ENCODE data around the gene EHHADH. TPM values are rescaled to one million over a fixed set of nuclear protein-coding genes. Genes with fewer than 3 reads are reported as not detected.

Gene EHHADH
- polyA plus RNA-seq, 2 of the 4 experiments (the other 2 are of a cell fraction), result 5.4 to 7.7 TPM

DNA sequence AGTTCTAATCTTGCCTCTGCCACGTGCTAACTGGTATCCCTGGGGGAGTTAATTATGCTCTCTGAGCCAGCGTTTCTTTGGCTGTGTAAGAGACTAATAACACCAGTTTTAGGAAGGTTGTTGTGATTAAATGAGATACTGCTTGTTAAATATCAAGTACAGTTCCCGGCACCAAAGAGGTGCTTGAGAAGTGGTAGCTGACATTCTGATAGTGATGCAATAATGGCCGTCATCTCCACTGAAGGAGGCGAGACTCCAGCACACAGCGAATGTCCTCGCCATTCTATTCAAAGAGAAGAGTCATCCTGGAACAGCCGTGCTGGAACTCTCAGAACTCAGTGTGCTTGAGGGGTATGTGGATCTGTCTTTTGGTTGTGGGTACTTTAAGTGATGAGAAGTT, 91.2 kb downstream of the EHHADH start:
- H3K9me3 ChIP-seq, result no peaks in the 10 kb centered on the region
- no peaks in the 10 kb centered on the region for H3K4me1 ChIP-seq
- H3K27ac ChIP-seq, result no peak overlapping the region
- no peak overlapping the region for H3K4me3 ChIP-seq
- DNase-seq (ENCODE audit: low read depth in 1 of 2, low spot score in 1 of 2) (no peak), FAIRE-seq (no peak), ATAC-seq (no peak)
- TF ChIP-seq TFCP2L1 (CRISPR knock-in tag; IDR thresholded peaks at IDR 0.05), result no peak
- no peak for TF ChIP-seq MYC (IDR thresholded peaks at IDR 0.05; ENCODE audit: borderline replicate concordance, low read length)
- no peak for TF ChIP-seq HOXA7 (CRISPR knock-in tag; IDR thresholded peaks at IDR 0.05)
- TF ChIP-seq POLR2AphosphoS2 (conservative IDR thresholded peaks at IDR 0.05; ENCODE audit: low read length), result no peak
- ChIA-PET POLR2A (no interaction called here), CTCF (interaction anchor here (0.7 to 1.5 kb wide), 2 partner anchors 10 to 13 kb away, joined by 3 read pairs; partner anchors contain the start of gene C3orf70)
- 56% methylated on average over 8 of the region's 8 CpGs for WGBS (ENCODE audit: missing lambda C conversion rate)
- H3K4me2 ChIP-seq, result no peak overlapping the region

DNA sequence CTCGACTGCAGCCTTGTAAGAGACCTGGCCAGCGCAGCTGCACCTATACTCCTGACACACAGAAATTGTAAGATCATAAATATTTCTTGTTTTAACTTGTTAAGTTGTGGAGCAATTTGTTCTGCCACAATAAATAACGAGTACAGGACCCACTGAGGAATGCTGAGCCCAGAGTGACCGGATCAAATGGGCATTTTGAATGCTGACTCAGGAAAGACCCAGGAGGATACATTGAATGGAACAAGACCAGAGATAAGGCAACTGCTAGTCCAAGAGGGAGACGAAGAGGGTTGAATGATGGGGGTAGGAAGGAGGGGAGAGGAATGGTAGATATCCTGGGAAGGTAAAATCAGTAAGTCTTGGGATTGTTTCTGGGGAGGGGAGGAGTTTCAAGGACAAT, 92.1 kb downstream of the EHHADH start:
- WGBS (ENCODE audit: missing lambda C conversion rate), result 26% methylated on average over 5 of the region's 5 CpGs
- ATAC-seq (no peak), DNase-seq (ENCODE audit: low read depth in 1 of 2, low spot score in 1 of 2) (no peak), FAIRE-seq (no peak)
- no peaks in the 10 kb centered on the region for H3K4me1 ChIP-seq
- H3K4me3 ChIP-seq, result no peak overlapping the region
- H3K27ac ChIP-seq, result no peak overlapping the region
- TF ChIP-seq CBX2 (IDR thresholded peaks at IDR 0.05; ENCODE audit: borderline replicate concordance, low read depth), result no peak
- TF ChIP-seq BHLHE40 (IDR thresholded peaks at IDR 0.05; ENCODE audit: low read depth, low read length), result no peak
- TF ChIP-seq CBX8 (IDR thresholded peaks at IDR 0.05), result no peak
- no peak for TF ChIP-seq FOSL2 (IDR thresholded peaks at IDR 0.05)
- no peak for TF ChIP-seq FOSL2 (CRISPR knock-in tag; IDR thresholded peaks at IDR 0.05)
- POLR2A ChIA-PET, result no interaction called here
- H3K4me2 ChIP-seq, result no peak overlapping the region
- H3K9me3 ChIP-seq, result no peaks in the 10 kb centered on the region
- CTCF ChIA-PET, result interaction anchor here (1.3 kb wide), 1 partner anchor 10 kb away, joined by 4 read pairs; no protein-coding TSS in a partner anchor

DNA sequence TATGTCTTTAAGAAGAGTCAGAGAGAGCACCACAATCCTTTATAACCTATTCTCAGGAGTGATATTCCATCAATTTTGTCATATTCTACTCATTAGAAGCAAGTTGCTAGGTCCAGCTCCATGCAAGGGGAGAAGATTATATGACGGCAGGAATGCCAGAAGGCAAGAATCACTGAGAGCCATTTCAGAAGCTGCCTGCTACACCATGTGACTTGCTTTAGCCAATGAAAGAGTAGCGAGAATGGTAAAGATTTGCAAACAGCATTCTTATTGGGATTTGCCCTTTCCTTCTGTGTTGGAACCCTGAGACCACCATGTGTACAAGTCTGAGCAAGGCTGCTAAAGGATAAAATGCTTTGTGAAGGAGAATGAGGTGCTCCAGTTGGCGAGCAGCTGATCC, 96.5 kb downstream of the EHHADH start:
- 44% methylated on average over 3 of the region's 3 CpGs for WGBS (ENCODE audit: missing lambda C conversion rate)
- FAIRE-seq, result no peak

DNA sequence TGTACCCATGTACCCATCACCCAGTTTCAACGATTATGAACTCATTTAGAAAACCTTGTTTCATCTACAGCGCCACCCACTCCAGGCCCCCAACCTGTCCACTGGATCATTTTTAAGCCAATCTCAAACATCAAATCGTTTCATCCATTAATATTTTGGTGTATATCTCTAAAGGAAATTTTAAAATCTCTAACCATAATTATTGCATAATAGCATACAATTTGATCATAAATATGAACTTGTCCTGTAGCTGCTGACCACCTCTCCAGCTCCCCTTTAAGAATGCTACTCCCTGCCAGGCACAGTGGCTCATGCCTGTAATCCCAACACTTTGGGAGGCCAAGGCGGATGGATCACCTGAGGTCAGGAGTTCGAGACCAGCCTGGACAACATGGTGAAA, 98.2 kb downstream of the EHHADH start:
- DNase-seq (ENCODE audit: low read depth in 1 of 2, low spot score in 1 of 2) (no peak), FAIRE-seq (no peak), ATAC-seq (no peak)
- TF ChIP-seq POLR2A (IDR thresholded peaks at IDR 0.05; ENCODE audit: low read length), result no peak
- no peak for TF ChIP-seq KDM5A (IDR thresholded peaks at IDR 0.05)
- TF ChIP-seq, protein P1, sequence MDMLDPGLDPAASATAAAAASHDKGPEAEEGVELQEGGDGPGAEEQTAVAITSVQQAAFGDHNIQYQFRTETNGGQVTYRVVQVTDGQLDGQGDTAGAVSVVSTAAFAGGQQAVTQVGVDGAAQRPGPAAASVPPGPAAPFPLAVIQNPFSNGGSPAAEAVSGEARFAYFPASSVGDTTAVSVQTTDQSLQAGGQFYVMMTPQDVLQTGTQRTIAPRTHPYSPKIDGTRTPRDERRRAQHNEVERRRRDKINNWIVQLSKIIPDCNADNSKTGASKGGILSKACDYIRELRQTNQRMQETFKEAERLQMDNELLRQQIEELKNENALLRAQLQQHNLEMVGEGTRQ (IDR thresholded peaks at IDR 0.05), result no peak
- no peak for TF ChIP-seq RAD21 (conservative IDR thresholded peaks at IDR 0.05 in 1 of 2, IDR thresholded peaks at IDR 0.05 in 1 of 2)
- TF ChIP-seq RCOR1 (IDR thresholded peaks at IDR 0.05; ENCODE audit: low read depth, low read length), result no peak
- no peak for TF ChIP-seq FOSL2 (IDR thresholded peaks at IDR 0.05)
- TF ChIP-seq FOSL2 (CRISPR knock-in tag; IDR thresholded peaks at IDR 0.05), result no peak
- TF ChIP-seq ZNF302 (CRISPR knock-in tag; IDR thresholded peaks at IDR 0.05), result no peak
- TF ChIP-seq NPAS2 (CRISPR knock-in tag; IDR thresholded peaks at IDR 0.05; ENCODE audit: borderline replicate concordance), result no peak
- TF ChIP-seq FOSB (CRISPR knock-in tag; IDR thresholded peaks at IDR 0.05), result no peak
- TF ChIP-seq EP300 (IDR thresholded peaks at IDR 0.05), result no peak
- TF ChIP-seq, protein P2, sequence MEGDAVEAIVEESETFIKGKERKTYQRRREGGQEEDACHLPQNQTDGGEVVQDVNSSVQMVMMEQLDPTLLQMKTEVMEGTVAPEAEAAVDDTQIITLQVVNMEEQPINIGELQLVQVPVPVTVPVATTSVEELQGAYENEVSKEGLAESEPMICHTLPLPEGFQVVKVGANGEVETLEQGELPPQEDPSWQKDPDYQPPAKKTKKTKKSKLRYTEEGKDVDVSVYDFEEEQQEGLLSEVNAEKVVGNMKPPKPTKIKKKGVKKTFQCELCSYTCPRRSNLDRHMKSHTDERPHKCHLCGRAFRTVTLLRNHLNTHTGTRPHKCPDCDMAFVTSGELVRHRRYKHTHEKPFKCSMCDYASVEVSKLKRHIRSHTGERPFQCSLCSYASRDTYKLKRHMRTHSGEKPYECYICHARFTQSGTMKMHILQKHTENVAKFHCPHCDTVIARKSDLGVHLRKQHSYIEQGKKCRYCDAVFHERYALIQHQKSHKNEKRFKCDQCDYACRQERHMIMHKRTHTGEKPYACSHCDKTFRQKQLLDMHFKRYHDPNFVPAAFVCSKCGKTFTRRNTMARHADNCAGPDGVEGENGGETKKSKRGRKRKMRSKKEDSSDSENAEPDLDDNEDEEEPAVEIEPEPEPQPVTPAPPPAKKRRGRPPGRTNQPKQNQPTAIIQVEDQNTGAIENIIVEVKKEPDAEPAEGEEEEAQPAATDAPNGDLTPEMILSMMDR (IDR thresholded peaks at IDR 0.05), result no peak
- Histone ChIP-seq H3K4me2 (no peak overlapping the region), H3K9me3 (no peaks in the 10 kb centered on the region), H3K4me1 (peaks cover 10% of the 10 kb centered on the region; the same call in 1 of the 3 replicates), H3K4me3 (no peak overlapping the region), H3K27ac (no peak overlapping the region)
- 63% methylated on average over 5 of the region's 5 CpGs for WGBS (ENCODE audit: missing lambda C conversion rate)
- ChIA-PET CTCF (no interaction called here), POLR2A (no interaction called here)

More for the DNA sequence above, 96.5 kb downstream of the EHHADH start:
- DNase-seq (ENCODE audit: low read depth in 1 of 2, low spot score in 1 of 2) (no peak), ATAC-seq (no peak)
- no peak overlapping the region for H3K27ac ChIP-seq
- H3K4me3 ChIP-seq, result no peak overlapping the region
- ChIA-PET POLR2A (no interaction called here), CTCF (no interaction called here)
- H3K9me3 ChIP-seq, result no peaks in the 10 kb centered on the region
- TF ChIP-seq, protein P3, sequence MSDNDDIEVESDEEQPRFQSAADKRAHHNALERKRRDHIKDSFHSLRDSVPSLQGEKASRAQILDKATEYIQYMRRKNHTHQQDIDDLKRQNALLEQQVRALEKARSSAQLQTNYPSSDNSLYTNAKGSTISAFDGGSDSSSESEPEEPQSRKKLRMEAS (IDR thresholded peaks at IDR 0.05), result no peak
- TF ChIP-seq CBX2 (IDR thresholded peaks at IDR 0.05; ENCODE audit: borderline replicate concordance, low read depth) (no peak), BHLHE40 (IDR thresholded peaks at IDR 0.05; ENCODE audit: low read depth, low read length) (no peak), JUN (IDR thresholded peaks at IDR 0.05) (no peak), ZFP36 (IDR thresholded peaks at IDR 0.05; ENCODE audit: borderline replicate concordance, partially characterized antibody) (no peak), ZSCAN20 (CRISPR knock-in tag; IDR thresholded peaks at IDR 0.05) (no peak), CEBPB (IDR thresholded peaks at IDR 0.05) (no peak)
- TF ChIP-seq, protein P4, sequence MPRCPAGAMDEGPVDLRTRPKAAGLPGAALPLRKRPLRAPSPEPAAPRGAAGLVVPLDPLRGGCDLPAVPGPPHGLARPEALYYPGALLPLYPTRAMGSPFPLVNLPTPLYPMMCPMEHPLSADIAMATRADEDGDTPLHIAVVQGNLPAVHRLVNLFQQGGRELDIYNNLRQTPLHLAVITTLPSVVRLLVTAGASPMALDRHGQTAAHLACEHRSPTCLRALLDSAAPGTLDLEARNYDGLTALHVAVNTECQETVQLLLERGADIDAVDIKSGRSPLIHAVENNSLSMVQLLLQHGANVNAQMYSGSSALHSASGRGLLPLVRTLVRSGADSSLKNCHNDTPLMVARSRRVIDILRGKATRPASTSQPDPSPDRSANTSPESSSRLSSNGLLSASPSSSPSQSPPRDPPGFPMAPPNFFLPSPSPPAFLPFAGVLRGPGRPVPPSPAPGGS (IDR thresholded peaks at IDR 0.05), result no peak
- TF ChIP-seq, protein P5, sequence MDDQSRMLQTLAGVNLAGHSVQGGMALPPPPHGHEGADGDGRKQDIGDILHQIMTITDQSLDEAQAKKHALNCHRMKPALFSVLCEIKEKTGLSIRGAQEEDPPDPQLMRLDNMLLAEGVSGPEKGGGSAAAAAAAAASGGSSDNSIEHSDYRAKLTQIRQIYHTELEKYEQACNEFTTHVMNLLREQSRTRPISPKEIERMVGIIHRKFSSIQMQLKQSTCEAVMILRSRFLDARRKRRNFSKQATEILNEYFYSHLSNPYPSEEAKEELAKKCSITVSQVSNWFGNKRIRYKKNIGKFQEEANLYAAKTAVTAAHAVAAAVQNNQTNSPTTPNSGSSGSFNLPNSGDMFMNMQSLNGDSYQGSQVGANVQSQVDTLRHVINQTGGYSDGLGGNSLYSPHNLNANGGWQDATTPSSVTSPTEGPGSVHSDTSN (IDR thresholded peaks at IDR 0.05), result no peak
- no peak overlapping the region for H3K4me2 ChIP-seq
- peaks cover 6% of the 10 kb centered on the region; the same call in 1 of the 3 replicates for H3K4me1 ChIP-seq
